ENCODE measurements around the gene RBM12. TPM values are rescaled to one million over a fixed set of nuclear protein-coding genes. Genes with fewer than 3 reads are reported as not detected.

Gene RBM12
- total and polyA plus RNA-seq, 2 of the 8 experiments (the other 6 are each of a cell fraction or from before 2014, with no cell fraction given): 187 to 214 TPM

- no peak overlapping the region for H3K4me3 ChIP-seq (ENCODE audit: extremely low read depth in 1 of 4, insufficient read depth in 2 of 4, low read depth in 3 of 4, low read length in 4 of 4)
- H3K23ac ChIP-seq (ENCODE audit: insufficient read length): no peak overlapping the region
- H4K8ac ChIP-seq (ENCODE audit: extremely low read depth, insufficient read depth, low read length): no peak overlapping the region
- H3K4me1 ChIP-seq (replicated peaks in 1 of 4; ENCODE audit: control insufficient read depth in 3 of 4, insufficient read depth in 4 of 4, low read length in 3 of 4): no peaks in the 10 kb centered on the region
- no peak overlapping the region for H2BK120ac ChIP-seq (replicated peaks; ENCODE audit: low read depth, low read length)
- H2BK15ac ChIP-seq (ENCODE audit: low read length): no peak overlapping the region
- no peaks in the 10 kb centered on the region for H3K79me2 ChIP-seq (ENCODE audit: control insufficient read depth in 1 of 2, insufficient read depth in 2 of 2, low read length in 2 of 2)
- H4K5ac ChIP-seq (ENCODE audit: insufficient read length, low read depth, low read length): no peak overlapping the region
- H3K9ac ChIP-seq (replicated peaks in 1 of 4; ENCODE audit: extremely low read depth in 1 of 4, low read depth in 3 of 4, low read length in 3 of 4): no peak overlapping the region
- no peak overlapping the region for H3K14ac ChIP-seq (ENCODE audit: insufficient read length)
- H4K91ac ChIP-seq (replicated peaks; ENCODE audit: insufficient read length, low read length): no peak overlapping the region
- H4K20me1 ChIP-seq (replicated peaks in 1 of 2; ENCODE audit: control insufficient read depth in 1 of 2, insufficient read depth in 2 of 2, low read length in 2 of 2): no peaks in the 10 kb centered on the region
- H3K27me3 ChIP-seq (replicated peaks in 1 of 4; ENCODE audit: control insufficient read depth in 3 of 4, extremely low read depth in 1 of 4, insufficient read depth in 3 of 4, low read length in 3 of 4): no peaks in the 10 kb centered on the region
- no peaks in the 10 kb centered on the region for H3K9me3 ChIP-seq (ENCODE audit: insufficient read depth in 2 of 2, low read depth in 1 of 2, low read length in 1 of 2)
- no peak overlapping the region for H3K27ac ChIP-seq (ENCODE audit: low read depth, low read length)
- no peaks in the 10 kb centered on the region for H3K36me3 ChIP-seq (ENCODE audit: control insufficient read depth in 2 of 4, insufficient read depth in 4 of 4, low read length in 3 of 4)
- H3K4ac ChIP-seq (replicated peaks; ENCODE audit: insufficient read length, low read depth, low read length): no peak overlapping the region
- FAIRE-seq (no peak), DNase-seq (ENCODE audit: low read depth in 1 of 2, low spot score in 2 of 2) (no peak)
- no peaks in the 10 kb centered on the region for H3K23me2 ChIP-seq (ENCODE audit: low read depth, low read length)
- no peak overlapping the region for H2BK20ac ChIP-seq (ENCODE audit: low read length)
- H2BK5ac ChIP-seq (ENCODE audit: low read depth, low read length): no peak overlapping the region
- no peak overlapping the region for H3K56ac ChIP-seq (replicated peaks; ENCODE audit: insufficient read length, low read depth, low read length)
- no peak overlapping the region for H2BK12ac ChIP-seq (ENCODE audit: low read depth, low read length)
- no peaks in the 10 kb centered on the region for H3K79me1 ChIP-seq (ENCODE audit: low read depth, low read length)
- H3K18ac ChIP-seq (ENCODE audit: extremely low read depth, low read length): no peak overlapping the region
- H2AFZ ChIP-seq (ENCODE audit: low read length): no peak overlapping the region
- CTCF ChIA-PET (ENCODE audit: partially characterized antibody): no interaction called here
- 95% methylated on average over 4 of the region's 4 CpGs; no CpG with 5 or more reads in 1 of the 2 experiments for WGBS, 2 experiments (ENCODE audit: extremely low coverage in 1 of 2, insufficient coverage in 1 of 2, insufficient read length in 1 of 2, insufficient replicate concordance in 2 of 2, low coverage in 1 of 2, low lambda C conversion rate in 2 of 2, missing lambda C conversion rate in 1 of 2)
- POLR2A ChIA-PET (ENCODE audit: partially characterized antibody): interaction anchor here (1.1 to 1.7 kb wide), 3 partner anchors 10 to 22 kb away, joined by 5 to 6 read pairs (median 6); no protein-coding TSS in a partner anchor
- no peak overlapping the region for H2AK5ac ChIP-seq (ENCODE audit: low read depth, low read length)
- H3K4me2 ChIP-seq (ENCODE audit: insufficient read depth in 1 of 2, low read depth in 2 of 2, low read length in 2 of 2): no peak overlapping the region
- TF ChIP-seq CTCF (IDR thresholded peaks at IDR 0.05; ENCODE audit: control extremely low read depth in 1 of 3, insufficient read depth in 1 of 3, low read depth in 1 of 3, low read length in 3 of 3) (no peak), YY1 (IDR thresholded peaks at IDR 0.05; ENCODE audit: low read depth, low read length) (no peak), ATF2 (IDR thresholded peaks at IDR 0.05; ENCODE audit: low read length) (no peak), MAFK (IDR thresholded peaks at IDR 0.05; ENCODE audit: low read depth, low read length) (no peak), BRCA1 (IDR thresholded peaks at IDR 0.05; ENCODE audit: low read depth, low read length) (no peak), USF2 (IDR thresholded peaks at IDR 0.05; ENCODE audit: low read length) (no peak), TAF7 (optimal IDR thresholded peaks at IDR 0.05; ENCODE audit: borderline replicate concordance, low read depth, low read length) (no peak)
Observed at GRCh38 chr20:35680452-35681183, 15.9 kb upstream of the RBM12 start.
